PC-9 (cell line): ENCODE data around the gene CPLX3.

Experiments used
- CTCF ChIP-seq: fragments of 200-600 bp; sonication (generic); conservative IDR thresholded peaks from 2 replicates; pipeline ENCODE4 v1.6.1; 2017; ENCODE audit warnings: mixed run types, antibody characterized with exemption, mild to moderate bottlenecking, moderate library complexity
- EZH2 ChIP-seq: fragments of 200-600 bp; sonication (generic); IDR thresholded peaks from 2 replicates; pipeline ENCODE4 v1.8.0; 2017; ENCODE audit warnings: antibody characterized with exemption, low read depth

GRCh38 chr15:74857082-74857655 lies 30.7 kb downstream of the CPLX3 start:
- no peak for TF ChIP-seq CTCF
- TF ChIP-seq EZH2: no peak
